Astrocyte (in vitro differentiated cells and primary cell): ENCODE measurements around the gene LHX2. TPM values are rescaled to one million over a fixed set of nuclear protein-coding genes. Genes with fewer than 3 reads are reported as not detected.

Experiments used
- DNase-seq: peaks from one replicate; pipeline ENCODE4 v3.0.0-alpha.2; 2010; ENCODE audit warnings: low read depth
- FAIRE-seq: peaks from 2 replicates; lab custom pipeline; 2011; peaks lifted over from hg19 to GRCh38; lab: Jason Lieb, UNC
- H2AFZ ChIP-seq: 2 replicates; pipeline ENCODE4 v1.6.0; 2012; ENCODE audit warnings: low read depth, low read length, inconsistent platforms
- H3K27ac ChIP-seq: 2 replicates; pipeline ENCODE4 v1.5.1; 2011; ENCODE audit warnings: low read depth, low read length, inconsistent platforms
- H3K27me3 ChIP-seq: 2 replicates; pipeline ENCODE4 v1.6.0; 2011; ENCODE audit warnings: low read length, inconsistent platforms; ENCODE audit not compliant: insufficient read depth
- H3K36me3 ChIP-seq: 2 replicates; pipeline ENCODE4 v1.5.1; 2011; ENCODE audit warnings: low read length, inconsistent platforms; ENCODE audit not compliant: insufficient read depth
- H3K4me1 ChIP-seq: 2 replicates; pipeline ENCODE4 v1.5.1; 2011; ENCODE audit warnings: low read length, inconsistent platforms; ENCODE audit not compliant: insufficient read depth
- H3K4me2 ChIP-seq: 2 replicates; pipeline ENCODE4 v1.6.0; 2012; ENCODE audit warnings: low read length, inconsistent platforms
- H3K4me3 ChIP-seq: 2 replicates; pipeline ENCODE4 v1.5.1; 2011; ENCODE audit warnings: low read depth, mild to moderate bottlenecking, low read length, inconsistent platforms; ENCODE audit not compliant: insufficient read depth
- H3K79me2 ChIP-seq: 2 replicates; pipeline ENCODE4 v1.6.0; 2012; ENCODE audit warnings: mild to moderate bottlenecking, low read length, inconsistent platforms; ENCODE audit not compliant: insufficient read depth
- H3K9ac ChIP-seq: 2 replicates; pipeline ENCODE4 v1.6.0; 2012; ENCODE audit warnings: mild to moderate bottlenecking, low read length, inconsistent platforms
- H3K9me3 ChIP-seq: 2 replicates; pipeline ENCODE4 v1.5.1; 2012; ENCODE audit warnings: low read depth, mild to moderate bottlenecking, low read length, inconsistent platforms; ENCODE audit not compliant: insufficient read depth
- H4K20me1 ChIP-seq: 2 replicates; pipeline ENCODE4 v1.6.0; 2012; ENCODE audit warnings: low read length, inconsistent platforms; ENCODE audit not compliant: insufficient read depth
- H3K27ac Mint-ChIP-seq: one replicate; pipeline ENCODE4 v1.8.0; 2021; ENCODE audit warnings: mild to moderate bottlenecking, mixed read lengths; ENCODE audit not compliant: unreplicated experiment
- H3K27me3 Mint-ChIP-seq: one replicate; pipeline ENCODE4 v1.8.0; 2021; ENCODE audit warnings: low read depth, mixed read lengths; ENCODE audit not compliant: unreplicated experiment
- H3K36me3 Mint-ChIP-seq: one replicate; pipeline ENCODE4 v1.8.0; 2021; ENCODE audit warnings: low read depth, mixed read lengths; ENCODE audit not compliant: unreplicated experiment
- H3K4me1 Mint-ChIP-seq: one replicate; pipeline ENCODE4 v1.8.0; 2021; ENCODE audit warnings: low read depth, mixed read lengths; ENCODE audit not compliant: unreplicated experiment
- H3K4me3 Mint-ChIP-seq: one replicate; pipeline ENCODE4 v1.8.0; 2021; ENCODE audit warnings: mild to moderate bottlenecking, moderate library complexity, mixed read lengths; ENCODE audit not compliant: unreplicated experiment
- H3K9me3 Mint-ChIP-seq: one replicate; pipeline ENCODE4 v1.8.0; 2021; ENCODE audit warnings: mild to moderate bottlenecking, mixed read lengths; ENCODE audit not compliant: unreplicated experiment
- CTCF ChIP-seq: IDR thresholded peaks from 2 replicates; pipeline ENCODE4 v1.5.1; 2011; ENCODE audit warnings: low read depth, mild to moderate bottlenecking, inconsistent platforms, low read length, moderate library complexity; ENCODE audit not compliant: insufficient read depth
- EZH2 ChIP-seq: IDR thresholded peaks from 2 replicates; pipeline ENCODE4 v1.6.1; 2012; ENCODE audit warnings: mild to moderate bottlenecking, low read length, inconsistent platforms; ENCODE audit not compliant: insufficient read depth
- total RNA-seq: library from RNA; stranded (reverse); gene quantifications from 2 replicates; pipeline ENCODE4 v1.2.1, GENCODE V29; 2021

Gene LHX2
- total RNA-seq, 1 donor from 2014 or later: 0.14 TPM

GRCh38 chr9:124033967-124034366, 22.4 kb downstream of the LHX2 start:
- Histone ChIP-seq H3K4me2 (no peak overlapping the region), H2AFZ (no peak overlapping the region), H3K4me3 (no peak overlapping the region), H3K27ac (no peak overlapping the region), H4K20me1 (no peaks in the 10 kb centered on the region), H3K27me3 (peaks cover 54% of the 10 kb centered on the region), H3K4me1 (peaks cover 2% of the 10 kb centered on the region), H3K36me3 (no peaks in the 10 kb centered on the region), H3K9me3 (no peaks in the 10 kb centered on the region), H3K9ac (no peak overlapping the region), H3K79me2 (no peaks in the 10 kb centered on the region)
- Mint-ChIP-seq H3K4me3 (no peak overlapping the region), H3K27ac (no peak overlapping the region), H3K27me3 (peaks cover 84% of the 10 kb centered on the region), H3K9me3 (no peaks in the 10 kb centered on the region), H3K4me1 (peaks cover 6% of the 10 kb centered on the region), H3K36me3 (peaks cover 2% of the 10 kb centered on the region)
- no peak for TF ChIP-seq CTCF
- no peak for TF ChIP-seq EZH2
- FAIRE-seq: no peak
- DNase-seq: no peak

- H3K27me3 ChIP-seq: peaks cover 55% of the 10 kb centered on the region
- no peak for DNase-seq
- no peak overlapping the region for H3K9ac ChIP-seq
- peaks cover 2% of the 10 kb centered on the region for H3K4me1 ChIP-seq
- Mint-ChIP-seq H3K27me3 (peaks cover 84% of the 10 kb centered on the region), H3K4me3 (no peak overlapping the region), H3K27ac (no peak overlapping the region), H3K36me3 (peaks cover 2% of the 10 kb centered on the region), H3K4me1 (peaks cover 8% of the 10 kb centered on the region), H3K9me3 (no peaks in the 10 kb centered on the region)
- no peaks in the 10 kb centered on the region for H3K36me3 ChIP-seq
- H3K79me2 ChIP-seq: no peaks in the 10 kb centered on the region
- H4K20me1 ChIP-seq: no peaks in the 10 kb centered on the region
- TF ChIP-seq EZH2 (no peak), CTCF (no peak)
- H3K9me3 ChIP-seq: no peaks in the 10 kb centered on the region
- H3K4me3 ChIP-seq: no peak overlapping the region
- FAIRE-seq: no peak
- no peak overlapping the region for H2AFZ ChIP-seq
- H3K4me2 ChIP-seq: no peak overlapping the region
- no peak overlapping the region for H3K27ac ChIP-seq
These were observed 23.6 kb downstream of the LHX2 start for GRCh38 chr9:124035001-124035650.

GRCh38 chr9:124036578-124036977, 25.0 kb downstream of the LHX2 start:
- H3K36me3 Mint-ChIP-seq: peaks cover 2% of the 10 kb centered on the region
- Histone ChIP-seq H3K27ac (no peak overlapping the region), H4K20me1 (no peaks in the 10 kb centered on the region), H3K27me3 (peaks cover 56% of the 10 kb centered on the region), H3K4me1 (peaks cover 6% of the 10 kb centered on the region), H3K36me3 (no peaks in the 10 kb centered on the region), H3K9me3 (no peaks in the 10 kb centered on the region), H3K79me2 (no peaks in the 10 kb centered on the region), H3K4me3 (no peak overlapping the region), H3K4me2 (no peak overlapping the region), H2AFZ (no peak overlapping the region), H3K9ac (no peak overlapping the region)
- TF ChIP-seq CTCF: no peak
- TF ChIP-seq EZH2: no peak
- peaks cover 7% of the 10 kb centered on the region for H3K4me1 Mint-ChIP-seq
- FAIRE-seq (no peak), DNase-seq (no peak)
- no peaks in the 10 kb centered on the region for H3K9me3 Mint-ChIP-seq
- peaks cover 86% of the 10 kb centered on the region for H3K27me3 Mint-ChIP-seq
- no peak overlapping the region for H3K27ac Mint-ChIP-seq
- H3K4me3 Mint-ChIP-seq: no peak overlapping the region
